Suppressor macrophage (primary cell): ENCODE results near the gene AMT.
A peak's percentile ranks its signal among the peaks of the same experiment; 100 is the strongest.

Experiments used
- DNase-seq, 4 experiments: peaks; one replicate each; pipeline ENCODE4 v3.0.0-alpha.2; 2020 to 2022
- total RNA-seq, 17 experiments: gene quantifications; one replicate each; lab custom pipeline; 2026; ENCODE audit warnings: mixed read lengths in 6 of 17, inconsistent platforms in 3 of 17; lab: John Stamatoyannopoulos, UW

The AMT gene
- total RNA-seq, result 0 to 0.99 (median 0) reads per million in 17 experiments

DNA sequence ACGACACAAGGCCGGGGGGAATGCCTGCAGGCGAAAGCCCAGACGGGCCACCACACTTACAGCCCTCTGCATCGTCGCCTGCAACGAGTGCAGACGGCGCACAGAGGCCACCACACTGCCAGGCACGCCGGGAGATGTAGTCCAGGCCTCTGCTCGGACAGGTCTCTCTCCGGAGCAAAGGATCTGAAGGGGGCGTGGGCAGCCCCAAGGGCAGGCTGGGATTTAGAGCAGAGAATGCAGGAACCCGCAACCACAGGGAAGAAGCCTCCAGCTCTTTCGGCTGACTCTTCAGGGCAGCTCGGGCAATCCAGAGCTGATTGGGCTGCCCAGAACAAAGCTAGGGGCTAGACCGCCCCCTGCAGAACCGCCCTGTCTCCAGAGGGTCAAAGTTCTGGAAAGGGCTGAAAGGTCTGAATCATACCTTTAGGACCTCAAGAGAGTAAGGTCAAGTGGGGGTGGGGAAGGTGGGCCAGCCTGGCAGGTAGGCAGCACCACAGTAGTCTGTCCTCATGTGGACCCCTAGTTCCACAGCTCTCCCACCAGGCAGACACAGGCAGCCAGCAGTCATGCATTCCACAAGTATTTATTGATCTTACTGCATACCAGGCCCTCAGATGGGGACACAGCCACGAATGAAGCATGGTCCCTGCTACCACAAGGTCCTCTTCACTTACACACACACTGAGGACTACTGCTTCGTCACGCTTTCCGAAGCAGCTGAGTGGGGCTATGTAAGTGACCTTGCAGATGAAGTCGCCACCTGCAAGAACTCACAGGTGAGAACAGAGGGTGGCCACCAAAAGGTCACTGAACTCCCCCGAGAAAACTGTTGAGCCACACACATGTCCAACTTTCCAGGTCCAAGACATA lies at the start of gene AMT:
Gene AMT, minus strand, starts transcription at position 95 of the 870 bp plus-strand sequence. Its CDS starts 23 bp downstream, at position 72.
- DNase-seq, result peak; percentile 43 to 73 (median 61)

GRCh38 chr3:49470714-49471420 lies 48.6 kb upstream of the AMT start:
- DNase-seq, result peak in 3 of 4 experiments; percentile 42 to 58 (median 47)

DNA sequence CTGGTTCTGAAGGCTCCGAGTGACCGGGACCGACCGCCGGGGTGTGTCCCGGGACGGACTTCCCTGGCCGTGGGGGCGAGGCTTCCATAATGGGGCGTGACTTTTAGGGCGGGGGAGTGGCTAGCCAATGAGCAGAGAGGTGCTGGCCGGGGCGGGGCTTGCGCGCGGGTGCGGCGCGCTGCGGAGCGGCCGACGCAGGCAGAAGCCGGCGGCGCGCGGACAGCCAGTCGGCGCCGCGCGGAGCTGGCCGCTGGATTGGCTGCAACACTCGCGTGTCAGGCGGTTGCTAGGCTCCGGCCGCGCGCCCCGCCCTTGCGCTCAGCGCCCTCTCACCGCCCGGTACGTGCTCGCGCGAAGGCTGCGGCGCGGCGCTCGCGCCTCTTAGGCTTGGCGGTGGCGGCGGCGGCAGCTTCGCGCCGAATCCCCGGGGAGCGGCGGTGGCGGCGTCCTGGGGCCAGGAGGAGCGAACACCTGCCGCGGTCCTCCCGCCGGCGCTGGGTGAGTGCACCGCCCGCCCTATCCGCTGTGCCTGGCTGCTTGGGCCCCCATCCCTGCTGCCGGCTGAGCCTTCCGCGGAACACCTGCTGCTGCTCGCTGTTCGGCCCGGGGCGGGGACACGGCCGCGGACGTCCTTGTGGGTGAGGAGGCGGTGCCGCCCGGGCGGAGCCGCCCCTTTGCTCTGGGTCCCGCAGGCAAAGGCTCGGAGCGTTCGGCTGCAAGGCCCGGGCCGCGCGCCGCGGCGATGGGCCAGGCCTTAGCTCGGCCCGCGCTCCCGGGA lies 47.9 kb upstream of the AMT start, which contains the start of gene DAG1:
Gene DAG1, plus strand, starts transcription at position 332 of the 778 bp plus-strand sequence. CDS start 40,268 bp downstream, outside the sequence.
- DNase-seq, result peak; percentile 98 to 99 (median 98)

DNA sequence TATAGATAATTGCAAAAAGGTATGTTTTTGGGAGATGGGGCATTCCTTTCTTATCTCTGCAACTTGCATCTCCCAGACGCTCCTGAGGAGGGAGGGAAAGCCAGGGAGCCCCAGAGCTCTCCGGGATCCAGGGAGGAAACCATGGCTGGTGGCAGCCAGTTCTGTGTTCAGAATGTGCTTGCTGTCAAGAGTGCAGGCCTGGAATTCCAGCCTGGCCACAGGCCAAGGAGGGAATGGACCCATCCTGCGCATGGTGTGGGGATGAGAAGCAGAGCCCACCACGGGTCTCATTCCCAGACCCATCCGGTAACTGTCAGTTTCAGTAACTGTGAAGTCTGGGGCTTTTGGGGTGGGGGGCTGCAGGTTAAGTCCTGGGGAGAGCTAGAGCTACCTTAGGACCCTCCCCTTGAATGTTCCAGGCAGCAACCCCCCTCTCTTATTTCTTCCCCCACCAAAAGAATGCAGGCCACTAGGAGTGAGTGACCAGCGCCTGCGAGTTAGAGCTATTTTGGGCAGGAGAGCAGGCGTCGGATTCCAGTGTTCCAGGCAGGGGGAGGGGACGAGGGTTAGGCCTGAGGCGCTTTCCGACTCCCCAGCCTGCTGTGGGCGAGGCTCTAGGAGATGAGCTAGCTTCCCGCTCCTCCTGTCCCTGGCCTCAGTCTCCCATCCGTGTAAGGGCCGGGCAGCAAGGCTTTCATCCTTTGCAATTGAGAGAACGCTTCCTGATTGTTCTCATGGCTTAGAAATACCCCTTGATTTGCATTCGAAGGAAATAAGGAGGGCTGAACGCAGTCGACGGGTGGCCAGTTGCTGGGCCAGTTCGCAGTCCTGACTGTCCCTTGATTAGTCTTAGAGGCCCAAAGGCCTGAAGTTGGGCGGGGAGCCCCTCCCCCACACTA lies 47.0 kb upstream of the AMT start:
- DNase-seq, result peak in 1 of 4 experiments; percentile 49

GRCh38 chr3:49466085-49466484 lies 43.8 kb upstream of the AMT start:
- DNase-seq, result no peak

DNA sequence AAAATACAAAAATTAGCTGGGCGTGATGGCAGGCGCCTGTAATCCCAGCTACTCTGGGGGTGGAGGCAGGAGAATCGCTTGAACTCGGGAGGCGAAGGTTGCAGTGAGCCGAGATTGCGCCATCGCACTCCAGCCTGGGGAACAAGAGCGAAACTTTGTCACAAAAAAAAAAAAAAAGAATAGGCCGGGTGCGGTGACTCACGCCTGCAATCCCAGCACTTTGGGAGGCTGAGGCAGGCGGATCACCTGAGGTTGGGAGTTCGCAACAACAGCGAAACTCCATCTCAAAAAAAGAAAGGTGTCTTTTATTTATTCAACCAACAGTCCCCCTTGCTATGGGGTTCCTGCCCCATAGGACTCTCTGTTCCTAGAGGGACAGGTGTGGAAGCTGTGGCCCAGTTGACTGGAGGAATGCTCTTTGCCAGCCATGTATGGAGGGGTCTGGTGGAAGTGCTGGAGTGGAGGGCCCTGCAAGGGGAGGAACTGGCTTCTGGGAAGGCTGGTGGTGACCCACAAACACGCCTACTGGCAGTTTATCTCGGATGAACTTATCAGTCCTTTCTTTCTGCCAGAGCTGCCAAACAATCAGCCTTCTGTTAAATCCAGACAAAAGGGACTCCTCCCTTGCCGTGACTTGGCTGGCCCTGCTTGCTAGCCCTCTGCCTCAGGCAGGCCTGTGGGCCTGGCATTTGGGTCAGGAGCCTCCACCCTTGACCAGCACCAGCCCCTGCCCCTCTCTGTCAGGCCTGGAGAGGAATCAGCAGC lies 43.2 kb upstream of the AMT start:
- DNase-seq, result peak; percentile 39 to 63 (median 51)

DNA sequence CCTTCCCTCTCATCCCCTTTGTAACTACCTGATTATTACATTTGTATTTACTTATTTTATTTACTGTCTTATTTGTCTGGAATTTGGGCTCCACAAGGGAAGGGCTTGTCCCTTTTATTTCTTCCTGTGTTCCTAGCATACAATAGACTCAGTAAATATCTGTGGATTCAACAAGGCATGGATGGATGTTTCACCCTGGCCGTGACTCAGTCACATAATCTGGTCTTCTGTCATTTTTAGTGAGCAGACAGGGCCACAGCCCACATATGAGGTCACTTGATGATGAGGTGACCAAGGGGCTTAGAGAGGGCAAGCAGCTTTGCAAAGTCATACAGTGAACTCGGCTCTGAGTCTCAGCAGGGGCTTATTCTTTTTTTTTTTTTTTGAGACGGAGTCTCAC lies 39.9 kb upstream of the AMT start:
- DNase-seq, result peak in 1 of 4 experiments; percentile 35

GRCh38 chr3:49461443-49462171 lies 39.3 kb upstream of the AMT start:
- no peak for DNase-seq

DNA sequence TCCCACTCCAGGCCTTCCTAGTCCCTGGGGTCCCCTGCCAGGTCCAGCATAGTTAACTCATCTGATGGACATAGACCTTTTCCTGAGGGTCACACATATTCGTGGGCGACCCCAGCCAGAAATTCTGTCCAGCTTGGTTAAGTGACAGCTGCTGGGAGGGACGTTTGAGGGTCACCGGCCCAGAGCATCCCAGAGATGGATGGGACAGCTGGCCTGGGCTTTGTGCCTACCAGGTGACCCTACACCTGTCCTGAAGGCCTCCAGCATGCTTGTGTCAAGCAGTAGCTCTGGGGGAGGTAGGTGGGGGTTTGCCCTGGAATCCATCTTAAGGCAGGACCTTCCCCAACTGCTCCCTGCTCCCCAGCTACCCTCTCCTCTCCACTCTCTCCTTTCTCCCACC lies 38.7 kb upstream of the AMT start:
- no peak for DNase-seq

DNA sequence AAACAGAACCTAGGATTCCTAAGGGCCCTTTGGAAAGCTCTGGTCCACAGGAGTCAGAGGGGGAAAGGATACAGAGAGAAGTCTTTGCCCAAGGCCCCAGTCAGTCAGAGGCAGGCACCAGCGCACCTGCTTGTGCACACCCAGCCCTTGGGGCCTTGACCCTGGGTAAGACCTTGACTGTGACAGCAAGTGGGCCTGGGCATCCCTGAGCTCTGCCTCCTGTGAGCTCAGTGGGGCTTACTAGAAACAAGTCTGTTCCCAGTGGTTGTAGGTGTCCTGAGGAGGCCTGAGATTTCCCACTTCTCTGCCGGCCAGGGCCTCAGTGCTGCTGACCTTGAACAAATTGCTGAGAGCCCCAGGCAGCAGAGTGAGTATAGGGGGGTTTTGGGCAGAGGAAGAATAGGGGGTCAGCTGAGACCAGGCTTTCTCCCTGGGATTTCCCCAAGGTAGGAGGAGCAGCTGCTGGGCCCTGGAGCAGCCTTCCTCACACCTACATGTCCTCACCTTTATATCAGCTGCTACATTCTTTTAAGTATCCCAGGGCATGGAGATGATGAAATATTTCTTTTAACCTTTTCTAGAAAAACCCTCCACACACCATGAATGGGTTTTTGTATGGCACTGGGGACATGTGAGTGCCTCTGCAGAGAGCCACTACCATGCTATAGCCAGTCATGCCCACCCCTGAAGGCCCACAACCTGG lies 38.1 kb upstream of the AMT start:
- DNase-seq, result no peak

DNA sequence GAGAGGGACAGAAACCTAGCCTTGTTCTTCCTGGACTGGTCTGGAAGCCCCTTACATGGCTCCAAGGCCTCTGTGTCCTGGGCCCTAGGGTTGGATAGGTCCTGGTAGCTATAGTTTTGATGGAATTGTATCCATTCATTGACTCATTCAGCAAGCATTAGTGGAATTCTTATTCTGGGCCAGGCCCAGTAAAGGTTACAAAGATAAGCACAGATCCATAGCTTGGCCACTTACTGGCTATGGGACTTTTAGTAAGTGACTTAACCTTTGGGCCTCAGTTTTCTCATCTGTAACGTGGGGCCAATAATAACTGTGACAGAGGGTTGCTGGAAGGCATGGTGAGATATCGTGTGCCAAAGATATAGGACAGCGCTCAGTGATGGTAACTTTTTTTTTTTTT lies 34.2 kb upstream of the AMT start:
- no peak for DNase-seq

- peak in 2 of 4 experiments; percentile 19 to 24 for DNase-seq
Observed at GRCh38 chr3:49454898-49455681, 32.8 kb upstream of the AMT start.

DNA sequence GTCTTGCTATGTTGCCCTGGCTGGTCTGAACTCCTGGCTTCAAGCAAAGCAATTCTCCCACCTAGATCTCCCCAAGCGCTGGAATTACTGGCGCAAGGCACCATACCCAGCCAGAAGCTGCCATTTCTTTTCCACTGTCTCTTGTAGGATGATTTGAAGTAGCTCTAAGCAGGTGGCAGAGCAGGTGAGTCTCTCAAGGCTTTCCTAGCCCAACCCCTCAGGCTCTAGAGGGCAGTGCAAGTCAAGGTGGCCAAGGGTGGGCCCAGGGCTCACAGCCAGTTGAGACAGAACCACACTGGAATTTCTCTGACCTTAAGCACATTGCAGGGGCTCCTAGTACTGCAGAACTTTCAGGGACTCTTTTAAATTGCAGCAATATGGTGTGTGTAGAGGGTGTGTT lies 32.2 kb upstream of the AMT start:
- no peak for DNase-seq

- no peak for DNase-seq
Observed at GRCh38 chr3:49453621-49454020, 31.3 kb upstream of the AMT start.

GRCh38 chr3:49445391-49445790 lies 23.1 kb upstream of the AMT start:
- no peak for DNase-seq

DNA sequence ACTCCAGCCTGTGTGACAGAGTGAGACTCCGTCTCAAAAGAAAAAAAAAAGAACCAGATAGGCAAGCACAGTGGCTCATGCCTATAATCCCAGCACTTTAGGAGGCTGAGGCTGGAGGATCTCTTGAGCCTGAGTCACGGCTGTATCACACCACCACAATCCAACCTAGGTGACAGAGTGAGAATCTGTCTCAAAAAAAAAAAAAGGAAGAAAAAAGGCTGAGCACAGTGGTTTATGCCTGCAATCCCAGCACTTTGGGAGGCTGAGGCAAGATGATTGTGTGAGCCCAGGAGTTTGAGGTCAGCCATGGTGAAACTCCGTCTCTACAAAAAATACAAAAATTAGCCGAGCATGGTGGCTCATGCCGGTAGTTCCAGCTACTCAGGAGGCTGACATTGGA lies 12.5 kb upstream of the AMT start:
- DNase-seq, result peak; percentile 73 to 90 (median 78)

GRCh38 chr3:49428752-49429080 lies 6.4 kb upstream of the AMT start:
- no peak for DNase-seq

- peak in 1 of 4 experiments; percentile 25 for DNase-seq
Observed at GRCh38 chr3:49427586-49427985, 5.3 kb upstream of the AMT start.

DNA sequence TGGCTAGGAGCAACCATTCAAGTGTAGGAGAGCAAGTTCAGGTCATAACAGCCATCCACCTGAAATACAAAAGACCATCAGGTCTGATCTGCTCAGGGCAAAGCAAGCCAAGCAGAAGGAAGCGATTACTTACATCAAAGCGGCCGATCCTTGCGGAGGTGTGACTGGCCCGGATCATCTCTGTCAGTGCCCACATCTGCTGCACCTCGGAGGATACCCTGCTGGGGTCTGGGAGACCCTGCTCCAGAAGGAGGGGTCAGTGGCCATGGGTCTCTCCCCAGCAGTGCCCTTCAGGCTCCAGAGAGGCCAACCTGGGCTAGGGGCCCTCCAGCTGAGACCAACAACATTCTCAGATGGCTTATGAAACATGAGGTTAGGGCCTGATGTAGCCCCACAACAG lies 2.5 kb upstream of the AMT start:
- no peak for DNase-seq
